ENCODE results near the gene GID8.

DNA sequence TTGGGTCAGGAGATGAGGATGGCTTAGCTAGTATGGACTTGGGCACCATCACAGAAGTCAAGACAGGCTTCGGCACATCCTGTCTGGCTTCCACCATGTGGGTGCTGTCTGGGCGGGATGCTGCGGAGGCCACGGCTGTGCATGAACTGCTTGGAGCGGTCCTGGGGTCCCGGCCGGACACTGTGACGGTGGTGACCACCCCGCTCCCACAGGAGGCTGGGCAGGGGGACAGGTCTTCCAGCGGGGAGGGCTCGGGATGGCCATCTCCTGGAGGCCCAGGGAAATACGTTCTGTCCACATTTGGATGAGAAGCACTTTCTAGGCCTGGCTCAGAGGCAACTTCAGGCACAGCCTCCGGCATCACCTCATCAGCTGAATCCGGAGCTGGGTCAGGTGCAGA, 44.2 kb upstream of the GID8 start:
- TF ChIP-seq, protein P1, sequence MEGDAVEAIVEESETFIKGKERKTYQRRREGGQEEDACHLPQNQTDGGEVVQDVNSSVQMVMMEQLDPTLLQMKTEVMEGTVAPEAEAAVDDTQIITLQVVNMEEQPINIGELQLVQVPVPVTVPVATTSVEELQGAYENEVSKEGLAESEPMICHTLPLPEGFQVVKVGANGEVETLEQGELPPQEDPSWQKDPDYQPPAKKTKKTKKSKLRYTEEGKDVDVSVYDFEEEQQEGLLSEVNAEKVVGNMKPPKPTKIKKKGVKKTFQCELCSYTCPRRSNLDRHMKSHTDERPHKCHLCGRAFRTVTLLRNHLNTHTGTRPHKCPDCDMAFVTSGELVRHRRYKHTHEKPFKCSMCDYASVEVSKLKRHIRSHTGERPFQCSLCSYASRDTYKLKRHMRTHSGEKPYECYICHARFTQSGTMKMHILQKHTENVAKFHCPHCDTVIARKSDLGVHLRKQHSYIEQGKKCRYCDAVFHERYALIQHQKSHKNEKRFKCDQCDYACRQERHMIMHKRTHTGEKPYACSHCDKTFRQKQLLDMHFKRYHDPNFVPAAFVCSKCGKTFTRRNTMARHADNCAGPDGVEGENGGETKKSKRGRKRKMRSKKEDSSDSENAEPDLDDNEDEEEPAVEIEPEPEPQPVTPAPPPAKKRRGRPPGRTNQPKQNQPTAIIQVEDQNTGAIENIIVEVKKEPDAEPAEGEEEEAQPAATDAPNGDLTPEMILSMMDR (IDR thresholded peaks at IDR 0.05) = no peak
- TF ChIP-seq POLR2A (IDR thresholded peaks at IDR 0.05) = no peak
